ENCODE data around the gene ZFP62.

GRCh38 chr5:180802325-180803180 is 58.5 kb downstream of the ZFP62 start, which contains the start of gene MGAT1:
- TF ChIP-seq CTCF (conservative IDR thresholded peaks at IDR 0.05; ENCODE audit: low read depth, low read length) (no peak), BHLHE40 (IDR thresholded peaks at IDR 0.05; ENCODE audit: low read depth, low read length) (no peak), POLR2A (IDR thresholded peaks at IDR 0.05; ENCODE audit: low read depth, low read length) (peak; percentile 96), ELK1 (IDR thresholded peaks at IDR 0.05; ENCODE audit: borderline replicate concordance, low read depth, low read length) (no peak), FOS (IDR thresholded peaks at IDR 0.05; ENCODE audit: low read depth, low read length) (no peak), RAD21 (IDR thresholded peaks at IDR 0.05; ENCODE audit: low read length) (no peak)

Measured in IMR-90 (cell line).